ENCODE measurements around the gene ADAMTS17.

- TF ChIP-seq, protein P1, sequence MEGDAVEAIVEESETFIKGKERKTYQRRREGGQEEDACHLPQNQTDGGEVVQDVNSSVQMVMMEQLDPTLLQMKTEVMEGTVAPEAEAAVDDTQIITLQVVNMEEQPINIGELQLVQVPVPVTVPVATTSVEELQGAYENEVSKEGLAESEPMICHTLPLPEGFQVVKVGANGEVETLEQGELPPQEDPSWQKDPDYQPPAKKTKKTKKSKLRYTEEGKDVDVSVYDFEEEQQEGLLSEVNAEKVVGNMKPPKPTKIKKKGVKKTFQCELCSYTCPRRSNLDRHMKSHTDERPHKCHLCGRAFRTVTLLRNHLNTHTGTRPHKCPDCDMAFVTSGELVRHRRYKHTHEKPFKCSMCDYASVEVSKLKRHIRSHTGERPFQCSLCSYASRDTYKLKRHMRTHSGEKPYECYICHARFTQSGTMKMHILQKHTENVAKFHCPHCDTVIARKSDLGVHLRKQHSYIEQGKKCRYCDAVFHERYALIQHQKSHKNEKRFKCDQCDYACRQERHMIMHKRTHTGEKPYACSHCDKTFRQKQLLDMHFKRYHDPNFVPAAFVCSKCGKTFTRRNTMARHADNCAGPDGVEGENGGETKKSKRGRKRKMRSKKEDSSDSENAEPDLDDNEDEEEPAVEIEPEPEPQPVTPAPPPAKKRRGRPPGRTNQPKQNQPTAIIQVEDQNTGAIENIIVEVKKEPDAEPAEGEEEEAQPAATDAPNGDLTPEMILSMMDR (IDR thresholded peaks at IDR 0.05), result no peak
- TF ChIP-seq POLR2A (IDR thresholded peaks at IDR 0.05), result no peak
These were observed 7.3 kb downstream of the ADAMTS17 start for GRCh38 chr15:100334456-100334855.
